Progenitor cell of endocrine pancreas (in vitro differentiated cells): ENCODE results near the gene IL1A. TPM values are rescaled to one million over a fixed set of nuclear protein-coding genes. Genes with fewer than 3 reads are reported as not detected.

Source experiments
- DNase-seq: peaks from one replicate; pipeline ENCODE4 v3.0.0; 2021; ENCODE audit warnings: low spot score; ENCODE audit not compliant: unreplicated experiment
- H3K27ac Mint-ChIP-seq: 2 replicates; pipeline ENCODE4 v1.8.0; 2021; ENCODE audit warnings: mild to moderate bottlenecking, moderate library complexity, mixed read lengths
- H3K27me3 Mint-ChIP-seq: 2 replicates; pipeline ENCODE4 v1.8.0; 2021; ENCODE audit warnings: mixed read lengths
- H3K36me3 Mint-ChIP-seq: 2 replicates; pipeline ENCODE4 v1.8.0; 2022; ENCODE audit warnings: mixed read lengths; ENCODE audit not compliant: insufficient read depth
- H3K4me1 Mint-ChIP-seq: 2 replicates; pipeline ENCODE4 v1.8.0; 2021; ENCODE audit warnings: low read depth, mixed read lengths
- H3K4me3 Mint-ChIP-seq: 2 replicates; pipeline ENCODE4 v1.8.0; 2021; ENCODE audit warnings: low read depth, mild to moderate bottlenecking, moderate library complexity, mixed read lengths
- H3K9me3 Mint-ChIP-seq: 2 replicates; pipeline ENCODE4 v1.8.0; 2021; ENCODE audit warnings: low read depth, mixed read lengths
- total RNA-seq: library from RNA; stranded (reverse); gene quantifications from 2 replicates; pipeline ENCODE4 v1.2.1, GENCODE V29; 2021
- TF ChIP-seq, protein P1 (sequence below): fragments of 200-600 bp; sonication (generic); IDR thresholded peaks from one replicate; pipeline ENCODE4 v1.5.0; 2021; ENCODE audit warnings: antibody characterized with exemption, mild to moderate bottlenecking; ENCODE audit not compliant: unreplicated experiment

IL1A gene
- total RNA-seq, 1 donor from 2014 or later: 0.12 TPM

DNA sequence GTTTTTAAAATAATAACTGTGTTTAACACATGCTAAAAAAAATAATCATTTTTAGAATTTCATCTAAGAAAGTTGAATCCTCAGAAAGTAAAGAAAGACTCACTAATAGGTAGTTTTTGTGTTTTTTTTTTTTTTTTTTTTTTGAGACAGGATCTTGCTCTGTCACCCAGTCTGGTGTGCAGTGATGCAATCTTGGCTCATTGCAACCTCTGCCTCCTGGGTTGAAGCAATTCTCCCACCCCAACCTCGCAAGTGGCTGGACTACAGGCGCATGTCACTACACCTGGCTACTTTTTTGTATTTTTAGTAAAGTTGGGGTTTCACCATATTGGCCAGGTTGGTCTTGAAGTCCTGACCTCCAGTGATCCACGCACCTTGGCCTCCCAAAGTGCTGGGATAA is 27.0 kb downstream of the IL1A start:
- H3K36me3 Mint-ChIP-seq: peaks cover 8% of the 10 kb centered on the region
- no peaks in the 10 kb centered on the region for H3K27me3 Mint-ChIP-seq
- no peak overlapping the region for H3K27ac Mint-ChIP-seq

DNA sequence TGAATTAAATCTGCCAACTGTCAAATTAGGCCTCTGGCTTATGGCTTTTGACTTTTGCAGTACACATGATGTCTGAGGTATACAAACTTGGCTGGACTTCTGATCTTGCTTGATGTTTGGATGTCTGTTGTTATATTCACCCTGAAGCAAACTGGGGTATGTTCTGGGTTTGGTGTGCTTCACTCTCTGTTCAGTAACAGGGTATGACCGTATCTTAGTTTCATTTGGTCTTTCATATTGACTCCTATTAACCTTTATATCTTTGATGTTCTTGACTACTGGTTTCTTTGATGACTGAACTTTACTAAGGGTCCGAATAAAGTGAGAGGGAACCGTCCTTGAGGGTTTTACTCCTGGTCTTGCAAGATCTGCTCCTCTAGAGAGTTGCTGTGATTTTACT is 28.1 kb downstream of the IL1A start:
- H3K4me1 Mint-ChIP-seq: peaks cover 16% of the 10 kb centered on the region
- TF ChIP-seq, protein P1, sequence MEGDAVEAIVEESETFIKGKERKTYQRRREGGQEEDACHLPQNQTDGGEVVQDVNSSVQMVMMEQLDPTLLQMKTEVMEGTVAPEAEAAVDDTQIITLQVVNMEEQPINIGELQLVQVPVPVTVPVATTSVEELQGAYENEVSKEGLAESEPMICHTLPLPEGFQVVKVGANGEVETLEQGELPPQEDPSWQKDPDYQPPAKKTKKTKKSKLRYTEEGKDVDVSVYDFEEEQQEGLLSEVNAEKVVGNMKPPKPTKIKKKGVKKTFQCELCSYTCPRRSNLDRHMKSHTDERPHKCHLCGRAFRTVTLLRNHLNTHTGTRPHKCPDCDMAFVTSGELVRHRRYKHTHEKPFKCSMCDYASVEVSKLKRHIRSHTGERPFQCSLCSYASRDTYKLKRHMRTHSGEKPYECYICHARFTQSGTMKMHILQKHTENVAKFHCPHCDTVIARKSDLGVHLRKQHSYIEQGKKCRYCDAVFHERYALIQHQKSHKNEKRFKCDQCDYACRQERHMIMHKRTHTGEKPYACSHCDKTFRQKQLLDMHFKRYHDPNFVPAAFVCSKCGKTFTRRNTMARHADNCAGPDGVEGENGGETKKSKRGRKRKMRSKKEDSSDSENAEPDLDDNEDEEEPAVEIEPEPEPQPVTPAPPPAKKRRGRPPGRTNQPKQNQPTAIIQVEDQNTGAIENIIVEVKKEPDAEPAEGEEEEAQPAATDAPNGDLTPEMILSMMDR: no peak
- H3K36me3 Mint-ChIP-seq: peaks cover 8% of the 10 kb centered on the region
- no peak overlapping the region for H3K4me3 Mint-ChIP-seq
- no peaks in the 10 kb centered on the region for H3K9me3 Mint-ChIP-seq
- no peak overlapping the region for H3K27ac Mint-ChIP-seq
- H3K27me3 Mint-ChIP-seq: no peaks in the 10 kb centered on the region
- DNase-seq: no peak

More for the DNA sequence above, 27.0 kb downstream of the IL1A start:
- H3K4me1 Mint-ChIP-seq: peaks cover 10% of the 10 kb centered on the region
- TF ChIP-seq, protein P1: no peak
- no peak for DNase-seq
- no peaks in the 10 kb centered on the region for H3K9me3 Mint-ChIP-seq
- H3K4me3 Mint-ChIP-seq: no peak overlapping the region

- Mint-ChIP-seq H3K4me1 (peaks cover 19% of the 10 kb centered on the region), H3K36me3 (peaks cover 8% of the 10 kb centered on the region), H3K4me3 (no peak overlapping the region), H3K27ac (no peak overlapping the region), H3K27me3 (no peaks in the 10 kb centered on the region), H3K9me3 (no peaks in the 10 kb centered on the region)
- TF ChIP-seq, protein P1: no peak
- no peak for DNase-seq
Observed at GRCh38 chr2:112755444-112755843, 28.8 kb downstream of the IL1A start.

DNA sequence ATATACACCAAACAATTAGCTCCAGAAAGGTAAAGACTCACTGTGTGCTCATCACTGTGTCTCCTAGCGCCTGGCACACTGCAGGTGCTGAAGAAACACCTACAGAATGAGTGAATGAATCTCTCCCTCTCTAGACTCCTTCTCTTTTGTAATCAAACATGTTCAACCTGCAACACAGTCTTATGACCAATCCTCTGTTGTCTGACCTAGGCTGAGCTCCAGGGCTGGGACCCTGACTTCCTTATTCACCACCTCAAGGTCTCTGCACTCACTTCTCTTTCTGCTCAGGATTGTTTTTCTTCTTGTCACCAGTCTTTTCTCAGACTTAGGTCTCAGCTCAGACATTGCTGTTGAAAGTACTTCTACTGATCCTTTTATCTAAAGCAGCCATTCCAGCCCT is 29.7 kb downstream of the IL1A start:
- Mint-ChIP-seq H3K27ac (no peak overlapping the region), H3K4me3 (no peak overlapping the region), H3K4me1 (peaks cover 19% of the 10 kb centered on the region), H3K36me3 (peaks cover 8% of the 10 kb centered on the region), H3K9me3 (no peaks in the 10 kb centered on the region), H3K27me3 (no peaks in the 10 kb centered on the region)
- TF ChIP-seq, protein P1: no peak
- DNase-seq: no peak

- peaks cover 6% of the 10 kb centered on the region for H3K36me3 Mint-ChIP-seq
- TF ChIP-seq, protein P1: no peak
- H3K4me3 Mint-ChIP-seq: no peak overlapping the region
- no peaks in the 10 kb centered on the region for H3K27me3 Mint-ChIP-seq
- peaks cover 19% of the 10 kb centered on the region for H3K4me1 Mint-ChIP-seq
- DNase-seq: no peak
- H3K9me3 Mint-ChIP-seq: no peaks in the 10 kb centered on the region
- H3K27ac Mint-ChIP-seq: no peak overlapping the region
Observed at GRCh38 chr2:112752667-112753066, 31.6 kb downstream of the IL1A start.
